B cell (primary cell): ENCODE data around the gene CABLES1. TPM values are rescaled to one million over a fixed set of nuclear protein-coding genes. Genes with fewer than 3 reads are reported as not detected.

ENCODE experiments used
- ATAC-seq: fragments of 200-7000 bp; cut with Tn5 transposase; one replicate; pipeline ENCODE4 v1.10.0; 2021; ENCODE audit warnings: low read depth, mild to moderate bottlenecking, moderate number of reproducible peaks, moderate library complexity
- CTCF ChIA-PET: fragments of 350-600 bp; sonication (Branson Sonifier 250); formaldehyde crosslinking; loops from one replicate; lab custom pipeline; 2021; ENCODE audit warnings: antibody characterized with exemption, inconsistent platforms; lab: Charles Lee
- POLR2A ChIA-PET: fragments of 350-600 bp; sonication (Branson Sonifier 250); formaldehyde crosslinking; loops from one replicate; lab custom pipeline; 2021; ENCODE audit warnings: antibody characterized with exemption; lab: Charles Lee
- DNase-seq: peaks from one replicate; pipeline ENCODE4 v3.0.0; 2013
- H2AFZ ChIP-seq: 2 replicates; pipeline ENCODE4 v1.6.1; 2012; ENCODE audit warnings: mild to moderate bottlenecking, low read depth, low read length; ENCODE audit not compliant: insufficient read depth, poor library complexity, severe bottlenecking
- H3K27ac ChIP-seq, 2 donors: 1 replicate in 1 of 2; 2 replicates in 1 of 2; pipeline ENCODE4 v1.5.1; 2012 to 2013; ENCODE audit warnings: low read length in 2 of 2, mild to moderate bottlenecking in 2 of 2, moderate library complexity in 1 of 2
- H3K27me3 ChIP-seq, 4 experiments: fragments of 200-600 bp in 1 of 4; sonication (generic) in 1 of 4; replicated peaks in 1 of 4; 1 replicate in 2 of 4; 2 replicates in 2 of 4; pipeline versions ENCODE4 v1.6.1 to v1.7.0; 2013 to 2016; ENCODE audit warnings: low read length in 3 of 4, mild to moderate bottlenecking in 2 of 4, mixed read lengths in 1 of 4, moderate library complexity in 1 of 4; ENCODE audit not compliant: insufficient read depth in 4 of 4, control insufficient read depth in 3 of 4; ENCODE audit errors: control extremely low read depth in 1 of 4
- H3K36me3 ChIP-seq, 2 experiments: replicated peaks in 1 of 2; 1 replicate in 1 of 2; 2 replicates in 1 of 2; pipeline versions ENCODE4 v1.6.1 to v1.7.1; 2013; ENCODE audit warnings: low read length in 1 of 2; ENCODE audit not compliant: insufficient read depth in 2 of 2, control insufficient read depth in 1 of 2; ENCODE audit errors: control extremely low read depth in 1 of 2, extremely low read depth in 1 of 2
- H3K4me1 ChIP-seq, 2 donors: fragments of 200-600 bp in 1 of 2; sonication (generic) in 1 of 2; 1 replicate in 1 of 2; 2 replicates in 1 of 2; pipeline versions ENCODE4 v1.5.1 to v1.6.1; 2013 to 2017; ENCODE audit warnings: low read length in 2 of 2; ENCODE audit not compliant: control insufficient read depth in 2 of 2, insufficient read depth in 2 of 2
- H3K4me2 ChIP-seq: replicated peaks from 2 replicates; pipeline ENCODE3; 2012; ENCODE audit warnings: mild to moderate bottlenecking, low read depth, low read length; ENCODE audit not compliant: poor library complexity, severe bottlenecking
- H3K4me3 ChIP-seq, 5 experiments: fragments of 200-600 bp in 1 of 5; sonication (generic) in 1 of 5; 1 replicate in 3 of 5; 2 replicates in 2 of 5; pipeline versions ENCODE4 v1.5.1 to v1.7.0; 2011 to 2016; ENCODE audit warnings: low read length in 4 of 5, mild to moderate bottlenecking in 4 of 5, low read depth in 2 of 5, control low read depth in 1 of 5, moderate library complexity in 1 of 5; ENCODE audit not compliant: insufficient read depth in 1 of 5; ENCODE audit errors: control extremely low read depth in 1 of 5, extremely low read depth in 1 of 5
- H3K79me2 ChIP-seq: fragments of 200-600 bp; sonication (generic); one replicate; pipeline ENCODE4 v1.6.0; 2016; ENCODE audit warnings: low read length; ENCODE audit not compliant: control insufficient read depth, insufficient read depth
- H3K9ac ChIP-seq: fragments of 200-600 bp; sonication (generic); 2 replicates; pipeline ENCODE4 v1.6.1; 2017; ENCODE audit warnings: mild to moderate bottlenecking, low read length, moderate library complexity
- H3K9me3 ChIP-seq, 3 donors: one replicate each; pipeline versions ENCODE4 v1.6.1 to v1.7.1; 2013; ENCODE audit warnings: low read length in 2 of 3; ENCODE audit not compliant: control insufficient read depth in 2 of 3, insufficient read depth in 1 of 3; ENCODE audit errors: control extremely low read depth in 1 of 3
- H4K20me1 ChIP-seq: 2 replicates; pipeline ENCODE4 v1.6.0; 2012; ENCODE audit warnings: mild to moderate bottlenecking, low read length; ENCODE audit not compliant: insufficient read depth, control insufficient read depth, poor library complexity, severe bottlenecking
- H3K27ac Mint-ChIP-seq: one replicate; pipeline ENCODE4 v1.8.0; 2021; ENCODE audit warnings: mixed read lengths
- H3K27me3 Mint-ChIP-seq: one replicate; pipeline ENCODE4 v1.8.0; 2021; ENCODE audit warnings: mixed read lengths
- H3K4me1 Mint-ChIP-seq: one replicate; pipeline ENCODE4 v1.8.0; 2021; ENCODE audit warnings: mixed read lengths
- H3K4me3 Mint-ChIP-seq: one replicate; pipeline ENCODE4 v1.8.0; 2021; ENCODE audit warnings: mixed read lengths
- H3K9me3 Mint-ChIP-seq: one replicate; pipeline ENCODE4 v1.8.0; 2022; ENCODE audit warnings: mixed read lengths; ENCODE audit not compliant: insufficient read depth
- CTCF ChIP-seq: fragments of 200-600 bp; IDR thresholded peaks from one replicate; pipeline ENCODE4 v1.8.0; 2022; ENCODE audit warnings: antibody characterized with exemption, mild to moderate bottlenecking
- EZH2 ChIP-seq: IDR thresholded peaks from 2 replicates; pipeline ENCODE4 v1.6.1; 2012; ENCODE audit warnings: borderline replicate concordance, low read depth, mild to moderate bottlenecking, moderate library complexity, low read length; ENCODE audit not compliant: insufficient read depth, poor library complexity, severe bottlenecking
- WGBS: methylation state at CpG from one replicate; pipeline ENCODE4 v1.1.5; 2013; ENCODE audit warnings: missing lambda C conversion rate; ENCODE audit not compliant: insufficient coverage; 5-methylcytosine and 5-hydroxymethylcytosine counted together
- intact Hi-C: fragments of 100-400 bp; cut with micrococcal nuclease; formaldehyde crosslinking; loops from one replicate; pipeline ENCODE4 v1.10.0; 2022
- polyA plus RNA-seq: library from polyadenylated mRNA; depleted of rRNA; stranded (reverse); fragments of >200 nt; gene quantifications from 2 replicates; pipeline ENCODE4 v1.2.3, GENCODE V29; 2012
- total RNA-seq, 2 donors: library from RNA; stranded (reverse); fragments of 120-200 nt in 1 of 2; gene quantifications; 1 replicate in 1 of 2; 2 replicates in 1 of 2; pipeline versions ENCODE4 v1.2.3 to v1.2.4, GENCODE V29; 2013 to 2022

Gene CABLES1
- total and polyA plus RNA-seq, 2 donors (not counting 1 experiment from before 2014, with no cell fraction given): 0.30 to 56.3 TPM

- no peaks in the 10 kb centered on the region for H3K27me3 ChIP-seq
- no peak for ATAC-seq
- DNase-seq: no peak
- no peak overlapping the region for H3K4me3 ChIP-seq
- ChIA-PET CTCF (no interaction called here), POLR2A (interaction anchor here (0.6 kb wide), 1 partner anchor 82 kb away, joined by 4 read pairs; no protein-coding TSS in a partner anchor)
- Mint-ChIP-seq H3K4me3 (no peak overlapping the region), H3K27ac (no peak overlapping the region), H3K9me3 (no peaks in the 10 kb centered on the region), H3K4me1 (no peaks in the 10 kb centered on the region), H3K27me3 (peaks cover 3% of the 10 kb centered on the region)
- no peaks in the 10 kb centered on the region for H3K4me1 ChIP-seq
- H3K9me3 ChIP-seq: no peaks in the 10 kb centered on the region
- no peak overlapping the region for H3K27ac ChIP-seq
- no peak overlapping the region for H2AFZ ChIP-seq
- intact Hi-C loops: no loop called here
- no peak overlapping the region for H3K9ac ChIP-seq
- no CpG with 5 or more reads among the region's 5 CpGs for WGBS
- no peak overlapping the region for H3K4me2 ChIP-seq
- H4K20me1 ChIP-seq: no peaks in the 10 kb centered on the region
- no peaks in the 10 kb centered on the region for H3K36me3 ChIP-seq
- TF ChIP-seq EZH2 (no peak), CTCF (no peak)
- H3K79me2 ChIP-seq: no peaks in the 10 kb centered on the region
These were observed 19.7 kb downstream of the CABLES1 start for GRCh38 chr18:23154823-23155500.

GRCh38 chr18:23155537-23155936 is 20.3 kb downstream of the CABLES1 start:
- 88% methylated on average over 3 of the region's 5 CpGs for WGBS
- no peaks in the 10 kb centered on the region for H4K20me1 ChIP-seq
- H3K9me3 ChIP-seq: no peaks in the 10 kb centered on the region
- H3K27me3 ChIP-seq: no peaks in the 10 kb centered on the region
- no peaks in the 10 kb centered on the region for H3K36me3 ChIP-seq
- no peak overlapping the region for H2AFZ ChIP-seq
- no peak overlapping the region for H3K4me3 Mint-ChIP-seq
- H3K4me1 Mint-ChIP-seq: no peaks in the 10 kb centered on the region
- H3K4me1 ChIP-seq: no peaks in the 10 kb centered on the region
- TF ChIP-seq CTCF (no peak), EZH2 (no peak)
- ATAC-seq (no peak), DNase-seq (no peak)
- H3K4me3 ChIP-seq: no peak overlapping the region
- H3K27ac Mint-ChIP-seq: no peak overlapping the region
- H3K9ac ChIP-seq: no peak overlapping the region
- intact Hi-C loops: no loop called here
- H3K79me2 ChIP-seq: no peaks in the 10 kb centered on the region
- no peak overlapping the region for H3K27ac ChIP-seq
- no peak overlapping the region for H3K4me2 ChIP-seq
- H3K27me3 Mint-ChIP-seq: peaks cover 3% of the 10 kb centered on the region
- no peaks in the 10 kb centered on the region for H3K9me3 Mint-ChIP-seq
- CTCF ChIA-PET: no interaction called here
- POLR2A ChIA-PET: no interaction called here
